Stimulated activated CD4-positive, alpha-beta T cell treated with anti-CD3 and anti-CD28 coated beads, Interleukin-1b, Interleukin-23, amount 100 ng/mL, for 1 hour (primary cell): Measurements from ENCODE around the gene TNFAIP1.

Experiments used
- DNase-seq, 2 donors: peaks; one replicate each; pipeline ENCODE4 v3.0.0-alpha.2; 2020; ENCODE audit warnings: low read depth in 2 of 2

The TNFAIP1 gene

GRCh38 chr17:28371245-28372202 lies 36.0 kb downstream of the TNFAIP1 start, which contains the start of gene SARM1:
Gene SARM1 (plus strand): TSS chr17:28371694. CDS start chr17:28372033, 339 bp downstream.
- DNase-seq: peak; percentile 48 to 75

GRCh38 chr17:28372203-28372944 lies 36.8 kb downstream of the TNFAIP1 start:
- DNase-seq: no peak

GRCh38 chr17:28372945-28373274 lies 37.3 kb downstream of the TNFAIP1 start:
- DNase-seq: no peak

- DNase-seq: no peak
Observed at GRCh38 chr17:28379814-28380801, 44.5 kb downstream of the TNFAIP1 start.

- no peak for DNase-seq
Observed at GRCh38 chr17:28381141-28381825, 45.7 kb downstream of the TNFAIP1 start.

GRCh38 chr17:28384281-28385036 lies 48.9 kb downstream of the TNFAIP1 start:
- peak in 1 of 2 donors; percentile 35 for DNase-seq

- DNase-seq: no peak
Observed at GRCh38 chr17:28385037-28385400, 49.5 kb downstream of the TNFAIP1 start.

GRCh38 chr17:28385406-28385805 lies 49.8 kb downstream of the TNFAIP1 start:
- no peak for DNase-seq

- no peak for DNase-seq
Observed at GRCh38 chr17:28386391-28386790, 50.8 kb downstream of the TNFAIP1 start.

- DNase-seq: no peak
Observed at GRCh38 chr17:28388106-28388505, 52.5 kb downstream of the TNFAIP1 start.

GRCh38 chr17:28390141-28390540 lies 54.6 kb downstream of the TNFAIP1 start:
- no peak for DNase-seq

GRCh38 chr17:28390563-28390962 lies 55.0 kb downstream of the TNFAIP1 start:
- no peak for DNase-seq

GRCh38 chr17:28390984-28391383 lies 55.4 kb downstream of the TNFAIP1 start:
- no peak for DNase-seq

GRCh38 chr17:28391401-28391800 lies 55.8 kb downstream of the TNFAIP1 start:
- DNase-seq: no peak

- DNase-seq: no peak
Observed at GRCh38 chr17:28392491-28392890, 56.9 kb downstream of the TNFAIP1 start.

GRCh38 chr17:28394337-28395116 lies 59.0 kb downstream of the TNFAIP1 start:
- DNase-seq: no peak

- no peak for DNase-seq
Observed at GRCh38 chr17:28395426-28395825, 59.9 kb downstream of the TNFAIP1 start.

GRCh38 chr17:28395968-28396367 lies 60.4 kb downstream of the TNFAIP1 start:
- DNase-seq: no peak
